Measurements from ENCODE around the gene TIMM10.

Gene TIMM10

GRCh38 chr11:57502376-57502775, 28.2 kb downstream of the TIMM10 start:
- no peak for DNase-seq

- DNase-seq, result no peak
Observed at GRCh38 chr11:57501953-57502352, 28.6 kb downstream of the TIMM10 start.

GRCh38 chr11:57500926-57501325, 29.6 kb downstream of the TIMM10 start:
- DNase-seq, result no peak

GRCh38 chr11:57500515-57500914, 30.0 kb downstream of the TIMM10 start:
- no peak for DNase-seq

GRCh38 chr11:57499983-57500461, 30.5 kb downstream of the TIMM10 start:
- no peak for DNase-seq

GRCh38 chr11:57499413-57499982, 31.1 kb downstream of the TIMM10 start:
- peak in 1 of 2 experiments; percentile 30 for DNase-seq

GRCh38 chr11:57498540-57498939, 32.0 kb downstream of the TIMM10 start:
- no peak for DNase-seq

GRCh38 chr11:57497303-57498247, 33.0 kb downstream of the TIMM10 start:
- DNase-seq, result no peak

- DNase-seq, result no peak
Observed at GRCh38 chr11:57496109-57496820, 34.3 kb downstream of the TIMM10 start.

- peak in 1 of 2 experiments; percentile 28 for DNase-seq
Observed at GRCh38 chr11:57493507-57494503, 36.7 kb downstream of the TIMM10 start.

GRCh38 chr11:57491371-57492061, 39.0 kb downstream of the TIMM10 start:
- DNase-seq, result no peak

- no peak for DNase-seq
Observed at GRCh38 chr11:57490456-57491248, 39.9 kb downstream of the TIMM10 start.

GRCh38 chr11:57487920-57488659, 42.5 kb downstream of the TIMM10 start:
- DNase-seq, result no peak

- DNase-seq, result no peak
Observed at GRCh38 chr11:57487021-57487778, 43.4 kb downstream of the TIMM10 start.

GRCh38 chr11:57485217-57485990, 45.1 kb downstream of the TIMM10 start:
- DNase-seq, result no peak

- no peak for DNase-seq
Observed at GRCh38 chr11:57484141-57484710, 46.3 kb downstream of the TIMM10 start.

GRCh38 chr11:57483562-57483918, 47.0 kb downstream of the TIMM10 start:
- no peak for DNase-seq
